Measurements from ENCODE around the gene EID3.
"Not testable (repeated sequence)": the region's sequence is repeated elsewhere in the genome, so short reads cannot be mapped to it uniquely, and the experiment has no call there.

The EID3 gene

DNA sequence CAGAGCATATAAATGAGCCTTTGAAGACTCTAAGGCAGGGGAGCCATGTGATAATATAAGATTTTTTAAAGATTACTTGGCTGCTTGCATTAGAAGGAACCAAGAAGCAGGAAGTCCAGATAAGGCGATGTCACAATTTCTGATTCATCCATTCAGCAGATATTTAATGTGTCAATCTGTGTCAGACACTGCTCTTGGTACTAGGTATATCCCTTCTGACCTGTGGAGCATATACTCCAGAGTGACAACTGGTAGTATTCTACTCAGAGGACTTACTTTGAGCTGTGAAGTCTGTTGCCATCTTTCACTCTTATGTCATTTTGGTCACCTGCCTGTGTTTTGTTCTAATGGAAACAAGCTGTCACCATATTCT is 10.7 kb downstream of the EID3 start:
- no peak for DNase-seq

GRCh38 chr12:104315326-104316224 is 12.0 kb downstream of the EID3 start:
- no peak for DNase-seq

- no peak for DNase-seq
Observed at GRCh38 chr12:104316936-104317335, 13.4 kb downstream of the EID3 start.

DNA sequence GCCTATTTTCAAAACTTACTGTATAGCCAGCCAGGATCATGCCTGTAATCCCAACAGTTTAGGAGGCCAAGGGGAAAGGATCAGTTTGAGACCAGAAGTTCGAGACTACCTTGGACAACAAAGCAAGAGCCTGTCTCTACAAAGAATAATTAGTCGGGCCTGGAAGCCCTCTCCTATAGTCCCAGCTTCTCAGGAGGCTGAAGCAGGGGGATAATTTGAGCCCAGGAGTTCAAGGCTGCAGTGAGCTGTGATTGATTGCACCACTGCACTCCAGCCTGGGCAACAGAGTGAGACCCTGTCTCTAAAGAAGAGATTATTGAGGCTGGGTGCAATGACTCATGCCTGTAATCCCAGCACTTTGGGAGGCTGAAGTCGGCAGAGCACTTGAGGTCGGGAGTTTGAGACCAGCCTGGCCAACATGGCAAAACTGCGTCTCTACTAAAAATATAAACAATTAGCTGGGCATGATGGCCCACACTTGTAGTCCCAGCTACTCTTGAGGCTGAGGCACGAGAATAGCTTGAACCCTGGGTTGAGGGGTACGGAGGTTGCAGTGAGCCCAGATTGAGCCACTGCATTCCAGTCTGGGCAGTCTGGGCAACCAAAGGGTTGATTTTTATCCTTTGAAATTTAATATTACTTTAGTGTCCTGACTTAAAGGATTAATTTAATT is 14.1 kb downstream of the EID3 start:
- DNase-seq = no peak

- no peak for DNase-seq
Observed at GRCh38 chr12:104319028-104319427, 15.5 kb downstream of the EID3 start.

GRCh38 chr12:104319918-104320626 is 16.5 kb downstream of the EID3 start:
- no peak for DNase-seq

DNA sequence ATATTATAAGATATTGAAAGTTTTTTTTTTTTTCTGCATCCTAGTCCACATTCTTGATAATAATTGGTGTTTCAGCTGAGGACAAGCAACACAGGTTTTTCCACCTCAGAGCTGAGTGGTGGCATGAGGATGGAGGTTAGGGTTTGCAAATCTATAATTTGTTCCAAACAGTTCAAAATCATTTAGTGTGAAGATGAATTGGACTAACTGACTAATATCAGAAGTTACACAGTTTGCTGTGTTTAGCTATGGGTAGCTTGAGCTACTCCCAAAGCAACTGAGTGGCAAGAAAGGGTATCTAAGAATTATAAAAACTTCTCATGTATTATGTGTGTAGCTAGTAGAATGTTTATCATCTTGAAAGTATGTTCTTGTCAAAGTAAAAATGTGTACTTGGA is 17.1 kb downstream of the EID3 start:
- no peak for DNase-seq

DNA sequence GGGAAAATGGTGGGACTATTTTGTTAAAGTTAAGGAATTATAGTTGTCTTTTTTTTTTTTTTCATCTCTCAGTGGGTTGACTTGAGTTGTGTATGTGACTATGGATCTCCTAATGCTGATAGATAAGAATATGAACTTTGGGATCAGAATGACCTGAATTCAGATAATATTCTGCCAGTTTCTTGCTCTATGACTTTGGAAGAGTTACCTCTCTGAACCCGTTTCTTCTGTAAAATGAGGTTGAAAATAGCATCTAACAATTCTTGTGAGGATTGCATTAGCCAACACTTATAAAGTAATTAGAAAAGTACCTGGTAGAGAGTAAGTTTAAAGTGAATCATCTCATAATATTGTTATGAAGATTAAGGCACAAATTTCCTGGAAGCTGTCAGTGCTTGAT is 18.4 kb downstream of the EID3 start:
- DNase-seq = no peak

GRCh38 chr12:104322533-104322932 is 19.0 kb downstream of the EID3 start:
- not testable (repeated sequence) for DNase-seq

- DNase-seq = no peak
Observed at GRCh38 chr12:104323899-104324298, 20.4 kb downstream of the EID3 start.

DNA sequence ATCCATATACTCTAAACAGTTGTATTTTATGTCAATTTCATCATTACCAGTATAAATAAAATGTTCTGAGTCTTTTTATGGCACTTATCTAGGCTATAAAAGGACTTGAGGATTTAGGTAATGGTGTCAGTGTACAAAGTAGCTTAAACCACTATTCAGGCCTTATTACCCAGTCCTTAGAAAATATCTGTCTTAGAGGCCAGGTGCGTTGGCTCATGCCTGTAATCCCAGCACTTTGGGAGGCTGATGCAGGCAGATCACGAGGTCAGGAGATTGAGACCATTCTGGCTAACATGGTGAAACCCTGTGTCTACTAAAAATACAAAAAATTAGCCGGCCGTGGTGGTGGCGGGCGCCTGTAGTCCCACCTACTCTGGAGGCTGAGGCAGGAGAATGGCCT is 24.7 kb downstream of the EID3 start:
- DNase-seq = not testable (repeated sequence)

DNA sequence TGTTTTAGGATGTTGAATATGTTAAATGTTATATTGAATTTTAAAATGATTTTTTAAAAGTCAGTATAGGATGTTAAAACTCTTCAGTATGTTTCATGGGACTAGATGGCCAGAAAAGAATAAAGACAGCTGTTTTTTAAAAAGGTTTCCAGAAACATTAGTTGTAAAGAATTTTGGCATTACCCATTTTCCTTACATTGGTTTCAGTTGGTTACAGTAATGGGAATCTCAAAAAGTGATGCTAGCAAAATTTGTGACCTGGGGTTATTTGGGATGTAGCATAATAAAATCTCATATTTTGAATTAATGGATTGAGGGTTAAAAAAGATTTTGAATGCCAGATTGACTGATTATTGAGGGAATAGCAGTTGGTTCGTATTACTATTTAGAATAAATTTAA is 25.3 kb downstream of the EID3 start:
- no peak for DNase-seq

GRCh38 chr12:104329707-104330532 is 26.4 kb downstream of the EID3 start:
- DNase-seq = no peak

GRCh38 chr12:104331376-104331775 is 27.8 kb downstream of the EID3 start:
- no peak for DNase-seq

DNA sequence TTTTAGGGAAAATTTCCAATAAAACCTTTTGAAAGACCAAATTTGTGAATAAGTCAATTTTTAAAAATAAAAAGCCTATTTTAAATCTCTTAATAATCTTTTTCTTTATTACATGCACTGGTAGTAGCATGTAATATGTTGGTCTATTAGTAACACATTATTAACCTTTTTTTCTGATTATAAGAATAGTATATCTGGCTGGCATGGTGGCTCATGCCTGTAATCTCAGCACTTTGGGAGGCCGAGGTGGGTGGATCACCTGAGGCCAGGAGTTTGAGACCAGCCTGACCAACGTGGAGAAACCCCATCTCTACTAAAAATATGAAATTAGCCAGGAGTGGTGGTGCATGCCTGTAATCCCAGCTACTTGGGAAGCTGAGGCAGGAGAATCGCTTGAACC is 28.7 kb downstream of the EID3 start:
- not testable (repeated sequence) for DNase-seq

DNA sequence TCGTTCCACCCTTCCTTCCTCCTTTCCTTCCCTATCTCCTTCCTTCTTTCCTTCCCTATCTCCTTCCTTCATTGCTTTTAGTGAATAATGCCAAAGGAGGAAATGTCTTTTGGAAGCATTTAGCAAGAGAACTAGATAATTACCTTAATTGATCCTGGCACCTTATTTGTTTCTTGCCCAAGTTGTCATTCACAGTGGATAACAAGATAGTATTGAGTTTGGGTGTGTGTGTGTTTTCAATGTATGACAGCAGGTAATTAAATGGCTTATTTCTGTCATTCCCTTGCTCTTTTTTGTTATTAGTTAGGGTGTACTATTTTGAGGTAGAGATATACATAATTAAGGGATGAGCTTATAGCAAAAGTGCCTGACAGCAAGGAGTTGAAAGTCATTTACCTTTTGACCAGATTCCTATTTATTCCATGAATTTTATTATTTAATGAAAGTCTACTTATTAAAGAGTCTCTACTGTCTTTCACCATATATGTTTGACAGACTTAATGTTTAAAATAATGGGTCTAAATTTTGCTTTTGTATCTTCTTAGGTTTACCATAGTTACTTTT is 30.2 kb downstream of the EID3 start:
- no peak for DNase-seq

GRCh38 chr12:104334581-104334980 is 31.0 kb downstream of the EID3 start:
- DNase-seq = no peak

DNA sequence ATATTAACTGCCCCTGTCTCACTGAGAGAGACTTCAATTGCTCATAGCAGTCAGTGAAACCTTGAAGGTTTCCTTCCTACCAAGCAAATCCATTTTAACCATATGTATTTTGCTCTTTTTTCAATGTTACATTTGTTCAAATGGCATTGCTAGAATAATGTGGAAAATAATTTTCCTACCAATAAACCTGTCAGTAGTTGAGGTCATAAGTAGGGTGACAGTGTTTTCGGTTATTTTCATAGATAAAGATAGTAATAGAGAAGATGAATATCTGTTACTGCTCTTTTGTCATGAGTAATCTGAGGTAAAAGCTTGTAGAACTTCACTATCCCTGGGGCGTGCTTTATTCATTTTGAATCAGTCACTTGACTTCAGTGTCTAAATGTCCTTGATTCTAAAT is 32.6 kb downstream of the EID3 start:
- DNase-seq = no peak

DNA sequence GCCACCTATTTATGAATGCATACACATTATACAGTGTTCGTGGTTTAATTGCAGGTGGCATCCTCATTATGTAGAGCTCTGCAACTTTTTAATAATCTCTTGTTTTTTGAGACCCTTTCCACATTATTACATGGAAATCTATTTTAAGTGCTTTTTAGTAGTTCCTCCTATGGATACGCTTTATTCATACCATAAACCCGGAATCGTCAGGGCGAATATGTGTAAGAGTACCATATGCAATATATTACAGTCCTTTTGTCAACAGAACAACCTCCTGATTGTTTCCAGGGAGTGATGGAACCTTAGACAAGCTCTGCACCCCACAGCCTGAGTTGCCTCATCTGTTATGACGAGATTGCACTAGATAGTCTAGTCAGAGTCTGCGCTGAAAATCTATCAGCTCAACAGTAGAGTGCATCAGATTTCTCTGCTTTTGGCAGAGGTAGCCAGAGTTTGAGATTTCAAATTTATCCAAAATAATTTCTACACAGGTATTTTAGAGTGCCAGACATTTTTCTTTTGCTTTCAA is 33.6 kb downstream of the EID3 start:
- DNase-seq = no peak

DNA sequence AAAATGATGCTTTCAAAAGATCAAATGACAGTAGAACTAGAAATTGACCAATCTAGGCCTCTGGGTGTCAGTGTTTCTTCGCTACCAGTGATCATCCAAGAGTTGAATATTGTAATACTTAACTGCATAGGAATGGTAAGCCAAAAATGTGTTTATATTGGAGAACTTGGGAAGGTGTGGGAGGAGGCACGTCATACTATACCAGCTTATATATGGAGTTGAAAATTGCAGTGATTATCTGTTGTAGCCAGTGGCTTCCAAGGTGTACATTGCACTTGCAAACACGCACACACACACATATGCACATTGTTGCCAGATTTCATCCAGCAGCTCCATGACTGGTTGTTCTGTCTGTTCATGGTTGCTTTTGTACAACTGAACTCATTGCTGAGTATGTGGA is 36.1 kb downstream of the EID3 start:
- no peak for DNase-seq

- no peak for DNase-seq
Observed at GRCh38 chr12:104340177-104340576, 36.6 kb downstream of the EID3 start.

- DNase-seq = no peak
Observed at GRCh38 chr12:104340925-104341611, 37.5 kb downstream of the EID3 start.
